Measurements from ENCODE around the gene R3HCC1L. TPM values are rescaled to one million over a fixed set of nuclear protein-coding genes. Genes with fewer than 3 reads are reported as not detected.

The R3HCC1L gene
- total and polyA plus RNA-seq, 2 donors (not counting 1 experiment from before 2014, with no cell fraction given), result 11.6 to 25.1 TPM

- H3K36me3 ChIP-seq (replicated peaks in 1 of 2; ENCODE audit: control extremely low read depth in 1 of 2, control insufficient read depth in 1 of 2, extremely low read depth in 1 of 2, insufficient read depth in 2 of 2, low read length in 1 of 2), result peaks cover 3 to 59% of the 10 kb centered on the region in 2 experiments
- H3K4me1 Mint-ChIP-seq, result no peaks in the 10 kb centered on the region
- no peaks in the 10 kb centered on the region for H3K4me1 ChIP-seq (ENCODE audit: control insufficient read depth in 2 of 2, insufficient read depth in 2 of 2, low read length in 2 of 2)
- no peak overlapping the region for H3K4me2 ChIP-seq (replicated peaks; ENCODE audit: low read depth, low read length, poor library complexity, severe bottlenecking)
- no peak overlapping the region for H3K9ac ChIP-seq (ENCODE audit: low read length)
- no peak overlapping the region for H3K4me3 Mint-ChIP-seq
- no peaks in the 10 kb centered on the region for H3K27me3 Mint-ChIP-seq
- no peaks in the 10 kb centered on the region for H4K20me1 ChIP-seq (ENCODE audit: control insufficient read depth, insufficient read depth, low read length, poor library complexity, severe bottlenecking)
- H3K79me2 ChIP-seq (ENCODE audit: control insufficient read depth, insufficient read depth, low read length), result no peaks in the 10 kb centered on the region
- no peak for ATAC-seq (ENCODE audit: low read depth)
- ChIA-PET POLR2A (no interaction called here), CTCF (no interaction called here)
- H3K9me3 Mint-ChIP-seq (ENCODE audit: insufficient read depth), result no peaks in the 10 kb centered on the region
- H3K27me3 ChIP-seq (replicated peaks in 1 of 4; ENCODE audit: control extremely low read depth in 1 of 4, control insufficient read depth in 3 of 4, insufficient read depth in 4 of 4, low read length in 3 of 4), result no peaks in the 10 kb centered on the region
- WGBS (ENCODE audit: insufficient coverage), result 100% methylated on average over 3 of the region's 5 CpGs
- H2AFZ ChIP-seq (ENCODE audit: insufficient read depth, low read depth, low read length, poor library complexity, severe bottlenecking), result no peak overlapping the region
- no peak overlapping the region for H3K27ac Mint-ChIP-seq
- TF ChIP-seq, protein P1, sequence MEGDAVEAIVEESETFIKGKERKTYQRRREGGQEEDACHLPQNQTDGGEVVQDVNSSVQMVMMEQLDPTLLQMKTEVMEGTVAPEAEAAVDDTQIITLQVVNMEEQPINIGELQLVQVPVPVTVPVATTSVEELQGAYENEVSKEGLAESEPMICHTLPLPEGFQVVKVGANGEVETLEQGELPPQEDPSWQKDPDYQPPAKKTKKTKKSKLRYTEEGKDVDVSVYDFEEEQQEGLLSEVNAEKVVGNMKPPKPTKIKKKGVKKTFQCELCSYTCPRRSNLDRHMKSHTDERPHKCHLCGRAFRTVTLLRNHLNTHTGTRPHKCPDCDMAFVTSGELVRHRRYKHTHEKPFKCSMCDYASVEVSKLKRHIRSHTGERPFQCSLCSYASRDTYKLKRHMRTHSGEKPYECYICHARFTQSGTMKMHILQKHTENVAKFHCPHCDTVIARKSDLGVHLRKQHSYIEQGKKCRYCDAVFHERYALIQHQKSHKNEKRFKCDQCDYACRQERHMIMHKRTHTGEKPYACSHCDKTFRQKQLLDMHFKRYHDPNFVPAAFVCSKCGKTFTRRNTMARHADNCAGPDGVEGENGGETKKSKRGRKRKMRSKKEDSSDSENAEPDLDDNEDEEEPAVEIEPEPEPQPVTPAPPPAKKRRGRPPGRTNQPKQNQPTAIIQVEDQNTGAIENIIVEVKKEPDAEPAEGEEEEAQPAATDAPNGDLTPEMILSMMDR (IDR thresholded peaks at IDR 0.05), result no peak
- no peak for TF ChIP-seq EZH2 (IDR thresholded peaks at IDR 0.05; ENCODE audit: borderline replicate concordance, insufficient read depth, low read depth, low read length, poor library complexity, severe bottlenecking)
- no peak for DNase-seq
- no peak overlapping the region for H3K27ac ChIP-seq (ENCODE audit: low read length in 2 of 2)
- H3K9me3 ChIP-seq (ENCODE audit: control extremely low read depth in 1 of 3, control insufficient read depth in 2 of 3, insufficient read depth in 1 of 3, low read length in 2 of 3), result no peaks in the 10 kb centered on the region
- intact Hi-C loops (cut with micrococcal nuclease), result no loop called here
- no peak overlapping the region for H3K4me3 ChIP-seq (ENCODE audit: control extremely low read depth in 1 of 5, extremely low read depth in 1 of 5, insufficient read depth in 1 of 5, low read depth in 2 of 5, low read length in 4 of 5)
Observed at GRCh38 chr10:98244141-98244540, 109.7 kb downstream of the R3HCC1L start.

GRCh38 chr10:98244586-98244985, 110.1 kb downstream of the R3HCC1L start:
- Histone ChIP-seq H3K4me1 (ENCODE audit: control insufficient read depth in 2 of 2, insufficient read depth in 2 of 2, low read length in 2 of 2) (no peaks in the 10 kb centered on the region), H3K4me3 (ENCODE audit: control extremely low read depth in 1 of 5, extremely low read depth in 1 of 5, insufficient read depth in 1 of 5, low read depth in 2 of 5, low read length in 4 of 5) (no peak overlapping the region), H3K36me3 (replicated peaks in 1 of 2; ENCODE audit: control extremely low read depth in 1 of 2, control insufficient read depth in 1 of 2, extremely low read depth in 1 of 2, insufficient read depth in 2 of 2, low read length in 1 of 2) (peaks cover 3 to 56% of the 10 kb centered on the region in 2 experiments), H2AFZ (ENCODE audit: insufficient read depth, low read depth, low read length, poor library complexity, severe bottlenecking) (no peak overlapping the region), H3K9ac (ENCODE audit: low read length) (no peak overlapping the region), H3K27me3 (replicated peaks in 1 of 4; ENCODE audit: control extremely low read depth in 1 of 4, control insufficient read depth in 3 of 4, insufficient read depth in 4 of 4, low read length in 3 of 4) (no peaks in the 10 kb centered on the region), H3K27ac (ENCODE audit: low read length in 2 of 2) (no peak overlapping the region), H3K4me2 (replicated peaks; ENCODE audit: low read depth, low read length, poor library complexity, severe bottlenecking) (no peak overlapping the region), H4K20me1 (ENCODE audit: control insufficient read depth, insufficient read depth, low read length, poor library complexity, severe bottlenecking) (no peaks in the 10 kb centered on the region), H3K79me2 (ENCODE audit: control insufficient read depth, insufficient read depth, low read length) (no peaks in the 10 kb centered on the region), H3K9me3 (ENCODE audit: control extremely low read depth in 1 of 3, control insufficient read depth in 2 of 3, insufficient read depth in 1 of 3, low read length in 2 of 3) (no peaks in the 10 kb centered on the region)
- H3K27me3 Mint-ChIP-seq, result no peaks in the 10 kb centered on the region
- ChIA-PET POLR2A (no interaction called here), CTCF (no interaction called here)
- no peak overlapping the region for H3K27ac Mint-ChIP-seq
- TF ChIP-seq, protein P1 (IDR thresholded peaks at IDR 0.05), result no peak
- TF ChIP-seq EZH2 (IDR thresholded peaks at IDR 0.05; ENCODE audit: borderline replicate concordance, insufficient read depth, low read depth, low read length, poor library complexity, severe bottlenecking), result no peak
- no peak overlapping the region for H3K4me3 Mint-ChIP-seq
- intact Hi-C loops (cut with micrococcal nuclease), result no loop called here
- H3K4me1 Mint-ChIP-seq, result no peaks in the 10 kb centered on the region
- DNase-seq, result no peak
- no peaks in the 10 kb centered on the region for H3K9me3 Mint-ChIP-seq (ENCODE audit: insufficient read depth)
- WGBS (ENCODE audit: insufficient coverage), result no CpG with 5 or more reads among the region's 2 CpGs
- ATAC-seq (ENCODE audit: low read depth), result no peak
